Measurements from ENCODE around the gene AMPD3. TPM values are rescaled to one million over a fixed set of nuclear protein-coding genes. Genes with fewer than 3 reads are reported as not detected.

Gene AMPD3
- polyA plus RNA-seq, 1 donor (not counting 4 experiments of a cell fraction or from before 2014, with no cell fraction given): 11.1 TPM

GRCh38 chr11:10490398-10491241 lies 35.6 kb downstream of the AMPD3 start:
- TF ChIP-seq EZH2 (IDR thresholded peaks at IDR 0.05; ENCODE audit: low read length): no peak
- TF ChIP-seq CTCF (optimal IDR thresholded peaks at IDR 0.05 in 1 of 3, IDR thresholded peaks at IDR 0.05 in 1 of 3, conservative IDR thresholded peaks at IDR 0.05 in 1 of 3; ENCODE audit: extremely low read depth in 1 of 3, insufficient read depth in 2 of 3, low read length in 3 of 3): no peak
- H3K9me1 ChIP-seq (ENCODE audit: control insufficient read depth, extremely low read depth, insufficient read depth, low read length): no peaks in the 10 kb centered on the region
- DNase-seq (ENCODE audit: low read depth, low spot score) (peak; percentile 55), FAIRE-seq (peak; percentile 61)
- H3K9me3 ChIP-seq (ENCODE audit: control insufficient read depth, low read depth, low read length): no peaks in the 10 kb centered on the region
- H3K9ac ChIP-seq (ENCODE audit: control insufficient read depth, extremely low read depth, insufficient read depth, low read length): no peak overlapping the region
- H3K36me3 ChIP-seq (ENCODE audit: control insufficient read depth in 2 of 2, extremely low read depth in 1 of 2, insufficient read depth in 2 of 2, low read length in 2 of 2): peaks cover 16 to 36% of the 10 kb centered on the region in 2 experiments
- H4K20me1 ChIP-seq (ENCODE audit: control insufficient read depth, extremely low read depth, insufficient read depth, low read length): no peaks in the 10 kb centered on the region
- H3K79me2 ChIP-seq (ENCODE audit: control insufficient read depth, insufficient read depth, low read length): no peaks in the 10 kb centered on the region
- peaks cover 34% of the 10 kb centered on the region for H3K4me1 ChIP-seq (ENCODE audit: control insufficient read depth, extremely low read depth, insufficient read depth, low read length)
- H3K27me3 ChIP-seq (ENCODE audit: control insufficient read depth, extremely low read depth, insufficient read depth, low read length): no peaks in the 10 kb centered on the region
- H2AFZ ChIP-seq (ENCODE audit: control insufficient read depth, low read length): no peak overlapping the region
- dilution Hi-C loops (cut with MboI; ENCODE audit: extremely low pct_ligation_motif_present, low sequenced_read_pairs): no loop called here
- no peak overlapping the region for H3K4me2 ChIP-seq (ENCODE audit: control insufficient read depth, extremely low read depth, insufficient read depth, low read depth, low read length)
- H3K27ac ChIP-seq (ENCODE audit: control insufficient read depth, insufficient read depth, low read length): peak overlapping the region; percentile 95
- H3K4me3 ChIP-seq (ENCODE audit: control insufficient read depth in 2 of 3, extremely low read depth in 1 of 3, insufficient read depth in 2 of 3, low read depth in 1 of 3, low read length in 3 of 3): no peak overlapping the region

GRCh38 chr11:10492084-10492483 lies 37.0 kb downstream of the AMPD3 start:
- Histone ChIP-seq H3K9ac (ENCODE audit: control insufficient read depth, extremely low read depth, insufficient read depth, low read length) (no peak overlapping the region), H3K36me3 (ENCODE audit: control insufficient read depth in 2 of 2, extremely low read depth in 1 of 2, insufficient read depth in 2 of 2, low read length in 2 of 2) (peaks cover 21 to 31% of the 10 kb centered on the region in 2 experiments), H3K79me2 (ENCODE audit: control insufficient read depth, insufficient read depth, low read length) (no peaks in the 10 kb centered on the region), H3K9me1 (ENCODE audit: control insufficient read depth, extremely low read depth, insufficient read depth, low read length) (no peaks in the 10 kb centered on the region), H3K4me2 (ENCODE audit: control insufficient read depth, extremely low read depth, insufficient read depth, low read depth, low read length) (no peak overlapping the region), H3K27ac (ENCODE audit: control insufficient read depth, insufficient read depth, low read length) (no peak overlapping the region), H3K27me3 (ENCODE audit: control insufficient read depth, extremely low read depth, insufficient read depth, low read length) (no peaks in the 10 kb centered on the region), H3K4me1 (ENCODE audit: control insufficient read depth, extremely low read depth, insufficient read depth, low read length) (peaks cover 34% of the 10 kb centered on the region), H2AFZ (ENCODE audit: control insufficient read depth, low read length) (no peak overlapping the region), H4K20me1 (ENCODE audit: control insufficient read depth, extremely low read depth, insufficient read depth, low read length) (no peaks in the 10 kb centered on the region), H3K9me3 (ENCODE audit: control insufficient read depth, low read depth, low read length) (no peaks in the 10 kb centered on the region), H3K4me3 (ENCODE audit: control insufficient read depth in 2 of 3, extremely low read depth in 1 of 3, insufficient read depth in 2 of 3, low read depth in 1 of 3, low read length in 3 of 3) (no peak overlapping the region)
- DNase-seq (ENCODE audit: low read depth, low spot score) (no peak), FAIRE-seq (no peak)
- no peak for TF ChIP-seq CTCF (optimal IDR thresholded peaks at IDR 0.05 in 1 of 3, IDR thresholded peaks at IDR 0.05 in 1 of 3, conservative IDR thresholded peaks at IDR 0.05 in 1 of 3; ENCODE audit: extremely low read depth in 1 of 3, insufficient read depth in 2 of 3, low read length in 3 of 3)
- no peak for TF ChIP-seq EZH2 (IDR thresholded peaks at IDR 0.05; ENCODE audit: low read length)
- dilution Hi-C loops (cut with MboI; ENCODE audit: extremely low pct_ligation_motif_present, low sequenced_read_pairs): no loop called here

Measured in keratinocyte (primary cell).